ENCODE measurements around the gene CDH23. TPM values are rescaled to one million over a fixed set of nuclear protein-coding genes. Genes with fewer than 3 reads are reported as not detected.

The CDH23 gene
- total RNA-seq, 2 donors from 2014 or later = 1.4 to 1.6 TPM

DNA sequence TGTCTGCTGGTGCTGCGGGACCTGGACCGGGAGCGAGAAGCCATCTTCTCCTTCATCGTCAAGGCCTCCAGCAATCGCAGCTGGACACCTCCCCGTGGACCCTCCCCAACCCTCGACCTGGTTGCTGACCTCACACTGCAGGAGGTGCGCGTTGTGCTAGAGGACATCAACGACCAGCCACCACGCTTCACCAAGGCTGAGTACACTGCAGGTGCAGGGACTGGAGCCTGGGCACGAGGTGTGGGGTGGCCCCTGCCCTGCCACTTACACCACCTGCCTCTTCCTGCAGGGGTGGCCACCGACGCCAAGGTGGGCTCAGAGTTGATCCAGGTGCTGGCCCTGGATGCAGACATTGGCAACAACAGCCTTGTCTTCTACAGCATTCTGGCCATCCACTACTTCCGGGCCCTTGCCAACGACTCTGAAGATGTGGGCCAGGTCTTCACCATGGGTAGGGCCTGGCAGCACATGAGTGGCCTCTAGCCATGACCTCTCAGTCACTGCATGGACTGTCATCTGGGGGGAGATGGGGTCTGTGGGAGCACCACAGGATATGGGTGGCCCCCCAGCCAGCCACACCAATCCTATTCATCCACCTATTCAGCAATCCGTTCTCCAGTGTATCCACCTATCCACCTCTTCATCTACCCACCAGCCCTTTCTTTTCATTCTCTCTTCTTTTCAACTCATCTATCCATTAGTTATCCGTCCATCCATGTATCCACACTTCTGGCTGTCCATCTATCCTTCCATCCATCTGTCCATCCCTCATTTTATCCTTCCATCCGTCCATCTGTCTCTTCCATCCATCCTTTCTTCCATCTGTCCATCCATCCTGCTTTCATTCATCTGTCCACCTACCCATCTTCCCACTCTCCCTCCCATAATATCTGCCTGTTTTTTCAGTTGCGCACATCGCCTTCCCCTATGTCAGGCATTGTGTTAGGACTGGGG is 411.1 kb downstream of the CDH23 start:
- intact Hi-C loops (cut with DNase I) = no loop called here
- H3K36me3 ChIP-seq = no peaks in the 10 kb centered on the region
- DNase-seq = peak; percentile 18
- H3K9ac ChIP-seq (ENCODE audit: low read depth in 2 of 2, low read length in 2 of 2) = no peak overlapping the region
- peaks cover 3% of the 10 kb centered on the region for H3K4me1 ChIP-seq
- H3K27ac ChIP-seq = no peak overlapping the region
- H3K27me3 ChIP-seq = no peaks in the 10 kb centered on the region
- no peaks in the 10 kb centered on the region for H3K9me3 ChIP-seq
- no peak overlapping the region for H3K4me3 ChIP-seq
- TF ChIP-seq, protein P1, sequence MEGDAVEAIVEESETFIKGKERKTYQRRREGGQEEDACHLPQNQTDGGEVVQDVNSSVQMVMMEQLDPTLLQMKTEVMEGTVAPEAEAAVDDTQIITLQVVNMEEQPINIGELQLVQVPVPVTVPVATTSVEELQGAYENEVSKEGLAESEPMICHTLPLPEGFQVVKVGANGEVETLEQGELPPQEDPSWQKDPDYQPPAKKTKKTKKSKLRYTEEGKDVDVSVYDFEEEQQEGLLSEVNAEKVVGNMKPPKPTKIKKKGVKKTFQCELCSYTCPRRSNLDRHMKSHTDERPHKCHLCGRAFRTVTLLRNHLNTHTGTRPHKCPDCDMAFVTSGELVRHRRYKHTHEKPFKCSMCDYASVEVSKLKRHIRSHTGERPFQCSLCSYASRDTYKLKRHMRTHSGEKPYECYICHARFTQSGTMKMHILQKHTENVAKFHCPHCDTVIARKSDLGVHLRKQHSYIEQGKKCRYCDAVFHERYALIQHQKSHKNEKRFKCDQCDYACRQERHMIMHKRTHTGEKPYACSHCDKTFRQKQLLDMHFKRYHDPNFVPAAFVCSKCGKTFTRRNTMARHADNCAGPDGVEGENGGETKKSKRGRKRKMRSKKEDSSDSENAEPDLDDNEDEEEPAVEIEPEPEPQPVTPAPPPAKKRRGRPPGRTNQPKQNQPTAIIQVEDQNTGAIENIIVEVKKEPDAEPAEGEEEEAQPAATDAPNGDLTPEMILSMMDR (IDR thresholded peaks at IDR 0.05) = no peak

DNA sequence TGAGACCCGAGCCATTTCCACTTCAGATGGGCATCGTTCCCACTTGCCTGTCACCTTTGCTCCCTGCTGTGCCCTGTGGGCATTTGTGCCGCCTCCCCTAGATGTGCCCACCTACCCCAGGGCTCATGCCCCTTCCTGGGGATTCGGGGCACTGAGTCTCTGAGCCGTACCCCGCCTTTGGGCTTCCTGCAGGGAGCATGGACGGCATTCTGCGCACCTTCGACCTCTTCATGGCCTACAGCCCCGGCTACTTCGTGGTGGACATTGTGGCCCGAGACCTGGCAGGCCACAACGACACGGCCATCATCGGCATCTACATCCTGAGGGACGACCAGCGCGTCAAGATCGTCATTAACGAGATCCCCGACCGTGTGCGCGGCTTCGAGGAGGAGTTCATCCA is 412.9 kb downstream of the CDH23 start:
- no peaks in the 10 kb centered on the region for H3K9me3 ChIP-seq
- intact Hi-C loops (cut with DNase I) = loop anchor here (5.0 to 10.0 kb wide), 3 partner anchors 105 to 497 kb away; no protein-coding TSS in a partner anchor
- TF ChIP-seq, protein P1 (IDR thresholded peaks at IDR 0.05) = no peak
- no peak for DNase-seq
- H3K27me3 ChIP-seq = no peaks in the 10 kb centered on the region
- H3K9ac ChIP-seq (ENCODE audit: low read depth in 2 of 2, low read length in 2 of 2) = no peak overlapping the region
- H3K4me1 ChIP-seq = peaks cover 3% of the 10 kb centered on the region
- H3K27ac ChIP-seq = no peak overlapping the region
- H3K36me3 ChIP-seq = no peaks in the 10 kb centered on the region
- H3K4me3 ChIP-seq = no peak overlapping the region

DNA sequence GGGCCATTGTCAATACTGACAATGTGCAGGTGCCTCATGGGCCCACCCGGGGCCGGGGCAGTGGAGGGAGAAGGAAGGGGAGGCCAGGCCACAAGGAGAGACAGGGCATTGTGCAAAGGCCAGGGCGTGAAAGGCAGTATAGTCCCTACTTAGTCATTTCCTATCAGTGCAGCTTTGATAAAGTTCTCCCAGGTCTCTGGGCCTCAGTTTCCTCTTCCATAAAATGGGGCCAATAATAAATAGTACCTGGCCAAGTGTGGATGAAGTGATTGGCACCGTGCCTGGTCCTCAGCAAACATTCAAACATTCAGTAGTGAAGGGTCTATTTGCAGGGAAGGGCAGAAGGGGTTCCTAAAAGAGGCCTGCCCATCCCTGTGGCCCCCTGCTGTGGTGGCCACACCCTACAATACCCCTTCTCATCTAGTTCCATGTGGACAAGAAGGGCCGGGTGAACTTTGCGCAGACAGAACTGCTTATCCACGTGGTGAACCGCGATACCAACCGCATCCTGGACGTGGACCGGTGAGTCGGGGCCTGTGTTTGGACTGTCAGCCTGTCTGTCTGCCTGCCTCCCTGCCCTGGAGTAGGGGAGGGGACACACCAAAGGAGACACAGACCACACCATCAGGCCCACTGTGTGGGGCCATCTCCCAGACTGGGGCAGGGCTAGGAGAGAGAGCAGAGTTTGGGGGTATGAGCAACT is 413.5 kb downstream of the CDH23 start:
- no peaks in the 10 kb centered on the region for H3K36me3 ChIP-seq
- TF ChIP-seq, protein P1 (IDR thresholded peaks at IDR 0.05) = no peak
- no peak overlapping the region for H3K4me3 ChIP-seq
- no peak overlapping the region for H3K27ac ChIP-seq
- no peak for DNase-seq
- no peaks in the 10 kb centered on the region for H3K9me3 ChIP-seq
- H3K27me3 ChIP-seq = no peaks in the 10 kb centered on the region
- intact Hi-C loops (cut with DNase I) = loop anchor here (5.0 to 10.0 kb wide), 3 partner anchors 105 to 498 kb away; no protein-coding TSS in a partner anchor
- peaks cover 3% of the 10 kb centered on the region for H3K4me1 ChIP-seq
- no peak overlapping the region for H3K9ac ChIP-seq (ENCODE audit: low read depth in 2 of 2, low read length in 2 of 2)

DNA sequence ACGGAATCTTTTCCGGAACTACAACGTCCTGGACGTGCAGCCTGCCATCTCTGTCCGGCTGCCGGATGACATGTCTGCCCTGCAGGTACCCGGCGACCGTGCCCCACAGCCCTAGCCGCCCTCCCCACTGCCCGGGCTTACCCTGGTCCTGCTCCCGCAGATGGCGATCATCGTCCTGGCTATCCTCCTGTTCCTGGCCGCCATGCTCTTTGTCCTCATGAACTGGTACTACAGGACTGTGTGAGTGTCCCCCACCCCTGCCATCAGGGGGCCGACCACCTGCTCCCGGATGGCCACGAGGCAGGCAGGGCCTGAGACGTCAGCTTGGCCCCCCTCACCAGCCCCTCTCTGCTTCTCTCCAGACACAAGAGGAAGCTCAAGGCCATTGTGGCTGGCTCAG is 414.6 kb downstream of the CDH23 start:
- H3K27me3 ChIP-seq = no peaks in the 10 kb centered on the region
- TF ChIP-seq, protein P1 (IDR thresholded peaks at IDR 0.05) = no peak
- no peak overlapping the region for H3K27ac ChIP-seq
- intact Hi-C loops (cut with DNase I) = loop anchor here (5.0 to 10.0 kb wide), 3 partner anchors 107 to 499 kb away; no protein-coding TSS in a partner anchor
- H3K36me3 ChIP-seq = no peaks in the 10 kb centered on the region
- DNase-seq = no peak
- no peak overlapping the region for H3K9ac ChIP-seq (ENCODE audit: low read depth in 2 of 2, low read length in 2 of 2)
- H3K4me1 ChIP-seq = peaks cover 3% of the 10 kb centered on the region
- no peak overlapping the region for H3K4me3 ChIP-seq
- no peaks in the 10 kb centered on the region for H3K9me3 ChIP-seq

Measured in colonic mucosa (tissue), 4 donors.